Measurements from ENCODE around the gene ADAMTS14. TPM values are rescaled to one million over a fixed set of nuclear protein-coding genes. Genes with fewer than 3 reads are reported as not detected.

The ADAMTS14 gene
- total RNA-seq, 1 experiment from 2014 or later: 1.6 TPM

DNA sequence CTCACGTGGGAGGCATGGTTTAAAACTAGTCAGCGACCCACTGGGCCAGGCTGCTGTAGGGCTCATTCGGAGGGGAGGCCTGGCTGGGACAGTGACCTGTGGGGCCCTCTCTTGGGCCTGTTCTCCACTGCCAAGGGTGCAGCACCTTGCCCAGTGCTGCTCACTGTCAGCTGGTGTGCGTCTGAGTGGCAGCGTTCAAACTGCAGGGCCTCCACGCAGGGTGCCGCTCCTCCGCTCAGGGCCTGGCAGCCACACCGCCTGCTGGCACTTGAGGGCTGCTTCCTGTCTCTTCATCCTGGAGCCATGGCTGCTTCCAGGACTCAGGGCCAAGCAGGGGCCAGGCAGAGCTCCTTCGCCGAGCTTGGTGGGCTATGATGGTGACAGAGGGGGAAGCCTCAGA is 18.3 kb downstream of the ADAMTS14 start:
- Histone ChIP-seq H3K56ac (ENCODE audit: insufficient read length, low read depth, low read length) (no peak overlapping the region), H2BK5ac (ENCODE audit: insufficient read length, low read length) (no peak overlapping the region), H3K23ac (ENCODE audit: insufficient read length, low read depth, low read length) (no peak overlapping the region), H3K18ac (ENCODE audit: insufficient read length, low read depth, low read length) (no peak overlapping the region), H4K91ac (ENCODE audit: insufficient read length, low read depth, low read length) (no peak overlapping the region), H3K4me1 (ENCODE audit: insufficient read depth, low read length) (peaks cover 2% of the 10 kb centered on the region; the same call in 1 of the 2 replicates), H3K9ac (ENCODE audit: extremely low read depth, insufficient read length, low read length) (no peak overlapping the region), H2AFZ (ENCODE audit: low read length) (no peak overlapping the region), H4K5ac (ENCODE audit: insufficient read length, low read depth, low read length) (no peak overlapping the region), H4K20me1 (ENCODE audit: control insufficient read depth, insufficient read depth, insufficient read length) (no peaks in the 10 kb centered on the region), H3K27me3 (ENCODE audit: insufficient read depth, low read length) (no peaks in the 10 kb centered on the region), H4K8ac (replicated peaks; ENCODE audit: insufficient read length, low read depth, low read length) (no peak overlapping the region), H2BK12ac (ENCODE audit: insufficient read length, low read depth, low read length) (no peak overlapping the region), H3K4ac (ENCODE audit: low read depth, low read length) (no peak overlapping the region), H2BK15ac (ENCODE audit: low read depth, low read length) (no peak overlapping the region), H2BK120ac (ENCODE audit: low read depth, low read length, poor library complexity, severe bottlenecking) (no peak overlapping the region), H3K23me2 (ENCODE audit: insufficient read length, low read depth, low read length, poor library complexity, severe bottlenecking) (no peaks in the 10 kb centered on the region), H3K14ac (ENCODE audit: insufficient read depth, low read length) (no peak overlapping the region), H3K27ac (ENCODE audit: insufficient read length, low read depth, low read length) (no peak overlapping the region), H3K9me3 (ENCODE audit: control insufficient read depth, low read depth, low read length) (no peaks in the 10 kb centered on the region), H2AK5ac (ENCODE audit: insufficient read length, low read length) (no peak overlapping the region), H3K79me2 (ENCODE audit: insufficient read depth, low read length) (no peaks in the 10 kb centered on the region), H2BK20ac (ENCODE audit: low read depth, low read length, poor library complexity, severe bottlenecking) (no peak overlapping the region), H3T11ph (ENCODE audit: low read length) (no peak overlapping the region), H3K79me1 (ENCODE audit: insufficient read depth, low read depth, low read length, poor library complexity, severe bottlenecking) (no peaks in the 10 kb centered on the region), H3K4me2 (ENCODE audit: insufficient read depth, insufficient read length, low read length) (no peak overlapping the region)
- no peak for TF ChIP-seq CTCF (conservative IDR thresholded peaks at IDR 0.05)
- H3K27ac Mint-ChIP-seq: no peak overlapping the region
- peaks cover 9% of the 10 kb centered on the region in 2 experiments; a peak in 4 of 5 replicates for H3K9me3 Mint-ChIP-seq
- no peak overlapping the region for H3K4me3 Mint-ChIP-seq
- no peak for DNase-seq
- no peaks in the 10 kb centered on the region for H3K27me3 Mint-ChIP-seq (ENCODE audit: low read depth)
- peaks cover 2 to 9% (median 5%) of the 10 kb centered on the region in 3 experiments; a peak in 3 of 7 replicates for H3K36me3 Mint-ChIP-seq (ENCODE audit: insufficient read depth in 1 of 3, low read depth in 3 of 3)
- no CpG with 5 or more reads among the region's 11 CpGs for WGBS (ENCODE audit: extremely low coverage, insufficient read length, low lambda C conversion rate)
- peaks cover 21% of the 10 kb centered on the region in 2 experiments for H3K4me1 Mint-ChIP-seq
